GM19395 (cell line): ENCODE results near the gene PHTF2.
"Not testable (repeated sequence)": the region's sequence is repeated elsewhere in the genome, so short reads cannot be mapped to it uniquely, and the experiment has no call there.

ENCODE experiments used
- ATAC-seq: cut with Tn5 transposase; IDR thresholded peaks from one replicate; pipeline ENCODE4 v1.9.1; 2021; ENCODE audit warnings: mild to moderate bottlenecking, moderate library complexity; ENCODE audit not compliant: unreplicated experiment

Gene PHTF2

DNA sequence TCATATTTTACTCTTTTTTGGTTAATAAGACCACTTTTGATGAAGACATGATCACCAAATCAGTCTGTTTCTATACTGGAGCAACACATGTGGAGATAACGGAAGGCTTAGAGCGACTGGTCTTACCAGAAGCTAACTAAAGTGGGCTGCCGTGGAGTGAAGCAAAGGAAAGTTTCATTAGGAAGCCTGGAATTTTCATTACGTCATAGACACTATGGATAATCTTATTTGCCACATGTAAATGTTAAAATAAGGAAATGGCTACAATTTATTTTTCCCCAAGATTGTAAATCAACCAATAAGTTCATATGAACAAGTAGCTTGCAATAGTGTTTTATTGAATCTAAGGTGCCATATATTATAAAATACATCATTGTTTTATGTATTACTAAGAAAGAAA is 185.4 kb downstream of the PHTF2 start:
- ATAC-seq: no peak

DNA sequence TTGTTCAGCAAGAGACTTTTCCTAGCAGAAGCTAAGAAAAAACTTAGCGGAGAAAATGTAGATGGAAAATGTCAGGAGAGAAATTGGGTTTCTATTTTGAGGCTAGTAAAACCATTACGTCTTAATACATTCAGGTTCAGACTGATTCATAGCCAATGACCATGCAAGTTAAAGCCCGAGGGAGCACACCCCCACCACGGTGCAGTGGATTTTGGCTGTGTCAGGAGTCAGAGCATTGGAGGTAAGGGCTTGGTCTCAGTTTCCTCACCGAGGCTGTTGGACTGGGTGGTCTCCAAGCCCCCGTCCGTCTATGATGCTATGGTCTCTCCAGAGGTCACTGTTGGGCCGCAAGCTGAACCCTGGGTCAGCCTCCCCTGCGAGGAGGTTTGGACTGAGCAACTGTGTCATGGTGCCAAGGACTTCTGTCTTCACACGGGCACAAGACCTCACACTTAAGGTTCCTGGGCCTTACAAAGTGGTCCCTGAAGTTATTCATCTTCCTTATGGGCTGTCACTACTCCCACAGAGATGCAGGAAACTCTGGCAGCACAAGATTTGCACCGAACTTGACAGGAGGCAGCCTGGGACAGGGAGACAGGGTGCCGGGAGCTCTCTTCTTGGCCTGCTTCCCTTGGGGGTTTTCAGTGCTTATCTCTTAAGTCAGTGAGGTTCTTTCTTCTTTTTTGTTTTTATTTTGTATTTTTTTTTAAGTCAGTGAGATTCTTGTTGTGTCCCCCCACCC is 186.8 kb downstream of the PHTF2 start:
- no peak for ATAC-seq

DNA sequence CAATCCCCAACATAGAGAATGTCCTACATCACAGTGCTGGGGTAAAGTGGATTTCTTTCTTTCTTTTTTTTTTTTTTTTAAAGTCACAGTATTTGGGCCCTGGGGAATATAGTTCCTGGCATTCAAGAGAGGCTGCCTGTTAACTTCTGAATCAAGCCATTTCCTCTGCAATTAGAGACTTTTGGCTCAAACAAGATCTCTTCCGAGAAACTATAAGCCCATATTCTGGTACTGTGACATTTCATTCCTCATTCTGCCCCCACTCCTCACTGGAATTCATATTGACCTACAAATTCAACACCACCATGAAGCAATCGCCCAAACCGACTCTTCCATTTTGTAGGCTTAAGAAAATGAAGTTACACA is 187.4 kb downstream of the PHTF2 start:
- no peak for ATAC-seq

DNA sequence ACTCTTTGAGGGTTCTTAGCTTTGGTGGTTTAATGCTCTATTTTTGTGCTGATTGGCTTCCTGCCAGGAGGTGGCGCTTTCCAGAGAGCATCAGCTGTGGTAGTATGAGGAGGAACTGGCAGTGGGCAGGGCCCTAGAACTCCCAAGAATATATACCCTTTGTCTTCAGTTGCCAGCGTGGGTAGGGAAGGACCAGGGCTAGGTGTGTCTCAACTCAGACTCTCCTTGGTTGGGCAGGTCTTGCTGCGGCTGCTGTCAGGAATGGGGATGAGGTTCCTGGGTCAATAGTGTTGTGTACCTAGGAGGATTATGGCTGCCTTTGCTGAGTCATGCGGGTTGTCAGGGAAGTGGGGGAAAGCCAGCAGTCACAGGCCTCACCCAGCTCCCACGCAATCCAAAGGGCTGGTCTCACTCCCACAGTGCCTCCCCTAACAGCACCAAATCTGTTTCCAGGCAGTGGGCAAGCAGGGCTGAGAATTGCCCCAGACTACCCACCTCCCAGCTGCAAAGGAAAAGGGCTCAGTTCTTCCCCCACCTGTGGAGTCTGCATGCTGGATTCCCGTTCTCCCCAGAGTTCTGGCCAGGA is 191.5 kb downstream of the PHTF2 start:
- no peak for ATAC-seq

DNA sequence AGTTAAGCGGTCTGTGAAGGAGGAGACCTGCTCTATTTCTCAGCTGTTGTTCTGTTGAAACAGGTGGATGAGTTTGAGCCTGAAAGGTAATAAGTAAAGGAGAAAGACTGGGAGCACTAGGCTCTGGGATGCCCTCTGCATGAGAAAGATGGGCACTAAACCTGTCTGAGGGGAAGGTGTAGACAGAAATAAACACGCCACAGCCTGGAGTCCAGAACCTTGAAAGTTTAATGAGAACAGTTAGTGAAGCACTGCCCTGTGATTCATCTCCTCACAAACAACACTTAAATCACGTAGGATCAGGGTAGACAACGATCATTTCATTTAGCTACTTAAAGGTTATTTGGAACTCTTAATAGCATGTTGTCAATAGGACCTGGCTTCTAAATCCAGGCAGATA is 193.1 kb downstream of the PHTF2 start:
- no peak for ATAC-seq

DNA sequence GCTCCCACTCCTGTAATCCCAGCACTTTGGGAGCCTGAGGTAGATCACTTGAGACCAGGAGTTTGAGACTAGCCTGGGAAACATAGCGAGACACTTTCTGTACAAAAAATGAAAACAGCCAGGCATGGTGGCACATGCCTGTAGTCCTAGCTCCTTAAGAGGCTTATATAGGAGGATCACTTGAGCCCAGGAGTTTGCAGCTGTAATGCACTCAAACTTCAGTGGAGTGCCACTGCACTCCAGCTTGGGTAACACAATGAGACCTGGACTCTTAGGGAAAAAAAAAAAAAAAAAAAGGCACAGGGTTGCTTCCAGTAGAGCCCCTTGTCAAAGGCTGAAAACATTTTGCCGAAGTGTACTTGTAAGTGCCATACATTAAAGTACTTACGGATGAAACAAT is 195.3 kb downstream of the PHTF2 start:
- no peak for ATAC-seq

DNA sequence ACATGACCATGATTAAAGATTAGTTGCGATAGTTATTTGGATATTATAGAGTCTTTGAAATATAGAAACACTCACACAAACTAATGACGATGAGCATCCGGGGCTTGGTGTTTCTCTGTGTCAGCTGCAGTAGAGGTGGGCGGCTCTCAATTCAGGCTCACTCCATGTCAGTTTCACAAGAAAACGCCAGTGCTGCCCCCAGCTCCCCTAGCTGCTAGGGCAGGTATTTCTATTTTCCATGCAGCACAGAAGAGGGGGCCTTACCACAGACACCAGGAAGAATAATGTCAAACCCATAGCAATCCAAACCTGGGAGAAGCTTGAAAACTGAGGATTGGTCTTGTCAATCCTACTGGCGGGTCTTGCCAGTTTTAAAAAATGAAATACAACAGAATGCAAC is 197.1 kb downstream of the PHTF2 start:
- ATAC-seq: no peak

DNA sequence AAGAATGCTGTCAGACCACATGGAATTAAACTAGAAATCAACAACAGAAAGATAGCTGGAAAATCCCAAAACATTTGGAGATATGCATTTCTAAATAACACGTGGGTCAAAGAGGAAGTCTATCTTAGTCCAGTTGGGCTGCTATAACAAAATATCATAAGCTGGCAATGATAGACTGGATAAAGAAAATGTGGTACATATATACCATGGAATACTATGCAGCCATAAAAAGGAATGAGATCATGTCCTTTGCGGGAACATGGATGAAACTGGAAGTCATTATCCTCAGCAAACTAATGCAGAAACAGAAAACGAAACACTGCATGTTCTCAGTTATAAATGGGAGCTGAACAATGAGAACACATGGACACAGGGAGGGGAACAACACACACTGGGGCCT is 200.6 kb downstream of the PHTF2 start:
- ATAC-seq: not testable (repeated sequence)

DNA sequence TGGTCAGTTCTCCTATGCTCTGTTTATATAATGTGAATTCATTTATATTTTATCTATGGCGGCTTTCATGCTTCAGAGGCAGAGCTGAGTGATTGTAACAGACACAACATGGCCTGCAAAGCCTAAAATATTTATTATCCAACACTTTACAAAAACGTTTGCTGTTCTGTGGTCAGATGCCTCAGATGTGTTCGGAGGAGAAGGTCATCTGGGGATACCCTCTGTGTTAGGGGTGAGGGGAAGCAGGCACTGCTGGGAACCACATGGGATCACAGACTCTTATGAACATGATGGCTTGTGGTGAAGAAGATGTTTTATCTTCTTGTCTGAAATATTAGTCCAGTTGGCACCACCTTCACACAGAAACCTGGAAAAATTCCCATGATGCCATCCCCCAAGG is 203.4 kb downstream of the PHTF2 start:
- no peak for ATAC-seq

DNA sequence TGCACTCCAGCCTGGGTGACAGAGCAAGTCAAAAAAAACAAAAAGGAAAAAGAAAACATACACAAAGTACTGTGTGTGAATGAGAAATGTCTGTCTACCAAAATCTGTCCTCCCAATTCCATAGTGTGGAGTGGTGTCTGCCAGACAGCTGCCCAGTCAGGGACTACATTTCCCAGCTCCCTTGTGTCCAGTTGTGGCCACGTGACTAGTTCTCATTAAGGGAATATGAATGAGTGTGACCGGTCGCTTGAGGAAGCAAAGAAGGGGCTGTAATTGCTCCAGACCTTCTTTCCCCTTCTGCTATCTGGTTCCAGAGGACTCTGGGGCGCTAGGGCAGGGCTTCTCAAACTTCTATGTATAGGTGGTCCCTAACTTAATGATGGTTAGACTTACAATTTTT is 204.1 kb downstream of the PHTF2 start:
- no peak for ATAC-seq

DNA sequence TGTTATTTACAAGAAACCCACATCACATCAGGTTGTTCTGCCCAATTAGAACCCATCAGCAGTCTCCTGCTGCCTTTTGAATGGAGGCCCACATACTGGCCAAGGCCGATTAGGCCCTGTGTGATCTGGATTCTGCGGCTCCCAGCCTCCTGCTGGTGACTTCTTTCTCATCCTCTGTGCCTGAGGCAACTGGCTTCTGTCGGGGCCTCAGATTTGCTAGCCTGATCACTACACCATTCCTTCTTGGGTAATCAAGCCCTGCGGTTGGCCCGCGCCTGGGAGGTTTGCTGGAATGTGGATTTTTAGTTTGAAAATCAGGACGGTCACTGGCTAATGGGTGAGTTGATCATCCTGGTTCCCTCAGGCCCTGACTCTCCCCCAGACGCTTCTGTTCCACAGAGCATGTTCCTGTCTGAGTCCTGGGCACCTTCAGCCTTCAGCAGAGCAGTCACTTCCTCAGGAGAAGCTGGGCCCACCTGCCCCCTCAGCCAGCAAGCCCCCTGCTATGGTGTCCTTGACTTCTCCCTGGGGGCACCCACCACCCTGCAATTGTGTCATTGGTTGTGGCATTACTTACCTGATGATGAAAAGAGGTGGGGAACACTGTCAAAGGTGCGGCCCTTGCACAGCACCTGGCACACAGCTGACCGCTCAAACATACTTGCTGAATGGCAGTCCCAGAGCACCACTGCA is 207.6 kb downstream of the PHTF2 start:
- no peak for ATAC-seq
